Measurements from ENCODE around the gene SPATS2. TPM values are rescaled to one million over a fixed set of nuclear protein-coding genes. Genes with fewer than 3 reads are reported as not detected.

SPATS2 gene
- total RNA-seq, 1 donor from 2014 or later = 49.5 TPM

- H3K9ac ChIP-seq = no peak overlapping the region
- peaks cover 14% of the 10 kb centered on the region for H3K4me1 ChIP-seq
- peaks cover under 1% of the 10 kb centered on the region for H3K36me3 Mint-ChIP-seq
- TF ChIP-seq CTCF (IDR thresholded peaks at IDR 0.05) (no peak), EZH2phosphoT487 (IDR thresholded peaks at IDR 0.05) (no peak)
- peaks cover 6% of the 10 kb centered on the region for H3K4me1 Mint-ChIP-seq
- H3K36me3 ChIP-seq = no peaks in the 10 kb centered on the region
- no peaks in the 10 kb centered on the region for H3F3A ChIP-seq (ENCODE audit: low read depth)
- H3K27ac ChIP-seq = no peak overlapping the region
- H3K27me3 Mint-ChIP-seq (ENCODE audit: insufficient read depth, low read depth) = no peaks in the 10 kb centered on the region
- no peaks in the 10 kb centered on the region for H3K9me3 Mint-ChIP-seq
- DNase-seq (ENCODE audit: low spot score) = no peak
- H3K4me2 ChIP-seq = no peak overlapping the region
- H3K9me3 ChIP-seq (ENCODE audit: low read depth) = no peaks in the 10 kb centered on the region
- H3K4me3 ChIP-seq = no peak overlapping the region
- H3K27me3 ChIP-seq = no peaks in the 10 kb centered on the region
- H3K4me3 Mint-ChIP-seq = no peak overlapping the region
- no peak overlapping the region for H3K27ac Mint-ChIP-seq
- H3K79me2 ChIP-seq (ENCODE audit: low read depth) = peaks cover 38% of the 10 kb centered on the region
- no peak overlapping the region for H2AFZ ChIP-seq (replicated peaks)
- H4K20me1 ChIP-seq (ENCODE audit: low read depth) = peaks cover 29% of the 10 kb centered on the region
Measured at GRCh38 chr12:49416892-49417291, 49.6 kb downstream of the SPATS2 start.

GRCh38 chr12:49417558-49417957 is 50.3 kb downstream of the SPATS2 start:
- H3F3A ChIP-seq (ENCODE audit: low read depth) = no peaks in the 10 kb centered on the region
- TF ChIP-seq EZH2 (IDR thresholded peaks at IDR 0.05) (no peak), EZH2phosphoT487 (IDR thresholded peaks at IDR 0.05) (no peak), CTCF (IDR thresholded peaks at IDR 0.05) (no peak)
- H3K4me3 ChIP-seq = no peak overlapping the region
- peaks cover 25% of the 10 kb centered on the region for H4K20me1 ChIP-seq (ENCODE audit: low read depth)
- H3K4me1 ChIP-seq = peaks cover 14% of the 10 kb centered on the region
- no peak overlapping the region for H3K9ac ChIP-seq
- H3K4me3 Mint-ChIP-seq = no peak overlapping the region
- no peaks in the 10 kb centered on the region for H3K9me3 ChIP-seq (ENCODE audit: low read depth)
- no peak overlapping the region for H2AFZ ChIP-seq (replicated peaks)
- no peak for DNase-seq (ENCODE audit: low spot score)
- H3K9me3 Mint-ChIP-seq = no peaks in the 10 kb centered on the region
- H3K79me2 ChIP-seq (ENCODE audit: low read depth) = peaks cover 44% of the 10 kb centered on the region
- no peak overlapping the region for H3K27ac Mint-ChIP-seq
- H3K27me3 Mint-ChIP-seq (ENCODE audit: insufficient read depth, low read depth) = no peaks in the 10 kb centered on the region
- H3K27ac ChIP-seq = no peak overlapping the region
- no peaks in the 10 kb centered on the region for H3K36me3 ChIP-seq
- peaks cover 2% of the 10 kb centered on the region for H3K36me3 Mint-ChIP-seq
- H3K4me1 Mint-ChIP-seq = peaks cover 8% of the 10 kb centered on the region
- no peak overlapping the region for H3K4me2 ChIP-seq
- H3K27me3 ChIP-seq = no peaks in the 10 kb centered on the region

GRCh38 chr12:49420556-49420955 is 53.3 kb downstream of the SPATS2 start:
- H3K4me3 ChIP-seq = no peak overlapping the region
- peaks cover 14% of the 10 kb centered on the region for H3K4me1 ChIP-seq
- no peak for DNase-seq (ENCODE audit: low spot score)
- no peak overlapping the region for H3K27ac ChIP-seq
- no peak overlapping the region for H3K4me2 ChIP-seq
- no peak overlapping the region for H3K4me3 Mint-ChIP-seq
- no peaks in the 10 kb centered on the region for H3K9me3 ChIP-seq (ENCODE audit: low read depth)
- H3K36me3 ChIP-seq = no peaks in the 10 kb centered on the region
- H3K27me3 ChIP-seq = no peaks in the 10 kb centered on the region
- no peak for TF ChIP-seq EZH2phosphoT487 (IDR thresholded peaks at IDR 0.05)
- no peak for TF ChIP-seq CTCF (IDR thresholded peaks at IDR 0.05)
- no peak for TF ChIP-seq EZH2 (IDR thresholded peaks at IDR 0.05)
- H3K9ac ChIP-seq = no peak overlapping the region
- peaks cover 14% of the 10 kb centered on the region for H3K36me3 Mint-ChIP-seq
- H4K20me1 ChIP-seq (ENCODE audit: low read depth) = peaks cover 19% of the 10 kb centered on the region
- H3F3A ChIP-seq (ENCODE audit: low read depth) = no peaks in the 10 kb centered on the region
- H3K9me3 Mint-ChIP-seq = no peaks in the 10 kb centered on the region
- H3K4me1 Mint-ChIP-seq = peaks cover 8% of the 10 kb centered on the region
- no peak overlapping the region for H3K27ac Mint-ChIP-seq
- H2AFZ ChIP-seq (replicated peaks) = no peak overlapping the region
- peaks cover 52% of the 10 kb centered on the region for H3K79me2 ChIP-seq (ENCODE audit: low read depth)
- H3K27me3 Mint-ChIP-seq (ENCODE audit: insufficient read depth, low read depth) = no peaks in the 10 kb centered on the region
